HG03571 (cell line): ENCODE data around the gene POLE4.

Experiments used
- ATAC-seq: cut with Tn5 transposase; IDR thresholded peaks from one replicate; pipeline ENCODE4 v1.9.1; 2021; ENCODE audit not compliant: unreplicated experiment

Gene POLE4

GRCh38 chr2:74958274-74959105 lies at the start of gene POLE4:
Gene POLE4 (plus strand): TSS chr2:74958643. CDS start chr2:74958680, 37 bp downstream.
- peak; percentile 91 for ATAC-seq

- ATAC-seq = no peak
Measured at GRCh38 chr2:74908748-74909444, 49.5 kb upstream of the POLE4 start.

- no peak for ATAC-seq
Measured at GRCh38 chr2:74910245-74910644, 48.2 kb upstream of the POLE4 start.

GRCh38 chr2:74911061-74911460 lies 47.4 kb upstream of the POLE4 start:
- ATAC-seq = no peak

- no peak for ATAC-seq
Measured at GRCh38 chr2:74915743-74916142, 42.7 kb upstream of the POLE4 start.

- ATAC-seq = no peak
Measured at GRCh38 chr2:74916394-74916793, 42.0 kb upstream of the POLE4 start.

GRCh38 chr2:74917702-74918619 lies 40.5 kb upstream of the POLE4 start:
- ATAC-seq = no peak

GRCh38 chr2:74919827-74920226 lies 38.6 kb upstream of the POLE4 start:
- no peak for ATAC-seq

GRCh38 chr2:74921236-74921736 lies 37.2 kb upstream of the POLE4 start:
- no peak for ATAC-seq

GRCh38 chr2:74922592-74923227 lies 35.7 kb upstream of the POLE4 start:
- no peak for ATAC-seq

GRCh38 chr2:74924463-74925265 lies 33.8 kb upstream of the POLE4 start:
- no peak for ATAC-seq

- no peak for ATAC-seq
Measured at GRCh38 chr2:74925361-74925786, 33.1 kb upstream of the POLE4 start.

GRCh38 chr2:74927621-74928020 lies 30.8 kb upstream of the POLE4 start:
- no peak for ATAC-seq

- no peak for ATAC-seq
Measured at GRCh38 chr2:74930811-74931486, 27.5 kb upstream of the POLE4 start.

GRCh38 chr2:74931940-74932339 lies 26.5 kb upstream of the POLE4 start:
- ATAC-seq = no peak

GRCh38 chr2:74935975-74936391 lies 22.5 kb upstream of the POLE4 start:
- no peak for ATAC-seq

GRCh38 chr2:74937221-74937880 lies 21.1 kb upstream of the POLE4 start:
- no peak for ATAC-seq

GRCh38 chr2:74938264-74938663 lies 20.2 kb upstream of the POLE4 start:
- ATAC-seq = no peak
